Measurements from ENCODE around the gene FSD2.
"Not testable (repeated sequence)": the region's sequence is repeated elsewhere in the genome, so short reads cannot be mapped to it uniquely, and the experiment has no call there.

Gene FSD2

GRCh38 chr15:82829234-82829633, 23.4 kb upstream of the FSD2 start:
- no peak for DNase-seq

GRCh38 chr15:82828075-82828474, 22.2 kb upstream of the FSD2 start:
- DNase-seq = no peak

GRCh38 chr15:82823049-82823448, 17.2 kb upstream of the FSD2 start:
- no peak for DNase-seq

GRCh38 chr15:82821851-82822250, 16.0 kb upstream of the FSD2 start:
- not testable (repeated sequence) for DNase-seq

- DNase-seq = not testable (repeated sequence)
Observed at GRCh38 chr15:82821396-82821795, 15.5 kb upstream of the FSD2 start.

GRCh38 chr15:82820128-82820527, 14.3 kb upstream of the FSD2 start:
- no peak for DNase-seq

- no peak for DNase-seq
Observed at GRCh38 chr15:82812994-82813393, 7.1 kb upstream of the FSD2 start.

- no peak for DNase-seq
Observed at GRCh38 chr15:82810890-82811426, 5.1 kb upstream of the FSD2 start.

- DNase-seq = peak; percentile 74
Observed at GRCh38 chr15:82810061-82810889, 4.4 kb upstream of the FSD2 start.

GRCh38 chr15:82809308-82810060, 3.6 kb upstream of the FSD2 start, which contains the start of gene WHAMM:
Gene WHAMM, plus strand, starts transcription at chr15:82809628. Its CDS starts 99 bp downstream, at chr15:82809727.
- DNase-seq = peak; percentile 97

GRCh38 chr15:82808634-82809041, 2.8 kb upstream of the FSD2 start:
- DNase-seq = no peak

GRCh38 chr15:82807920-82808633, 2.2 kb upstream of the FSD2 start:
- no peak for DNase-seq

- no peak for DNase-seq
Observed at GRCh38 chr15:82804575-82804949, 1.3 kb downstream of the FSD2 start.

- DNase-seq = no peak
Observed at GRCh38 chr15:82803793-82804574, 1.9 kb downstream of the FSD2 start.

- DNase-seq = no peak
Observed at GRCh38 chr15:82802497-82802896, 3.4 kb downstream of the FSD2 start.

GRCh38 chr15:82799183-82799841, 6.6 kb downstream of the FSD2 start:
- no peak for DNase-seq

GRCh38 chr15:82798531-82799166, 7.2 kb downstream of the FSD2 start:
- no peak for DNase-seq

GRCh38 chr15:82798104-82798503, 7.8 kb downstream of the FSD2 start:
- no peak for DNase-seq

GRCh38 chr15:82793737-82794136, 12.1 kb downstream of the FSD2 start:
- DNase-seq = no peak

- no peak for DNase-seq
Observed at GRCh38 chr15:82792068-82792467, 13.8 kb downstream of the FSD2 start.

GRCh38 chr15:82790321-82790720, 15.5 kb downstream of the FSD2 start:
- DNase-seq = no peak
